Raji (cell line): ENCODE measurements around the gene UBASH3B.

ENCODE experiments used
- POLR2A ChIP-seq: IDR thresholded peaks from 2 replicates; pipeline ENCODE4 v1.6.1; 2011; ENCODE audit warnings: low read depth, low read length, control low read depth; ENCODE audit not compliant: insufficient read depth

The UBASH3B gene

GRCh38 chr11:122813176-122813893 lies 157.8 kb downstream of the UBASH3B start:
- no peak for TF ChIP-seq POLR2A

- no peak for TF ChIP-seq POLR2A
Measured at GRCh38 chr11:122813894-122814270, 158.4 kb downstream of the UBASH3B start.

DNA sequence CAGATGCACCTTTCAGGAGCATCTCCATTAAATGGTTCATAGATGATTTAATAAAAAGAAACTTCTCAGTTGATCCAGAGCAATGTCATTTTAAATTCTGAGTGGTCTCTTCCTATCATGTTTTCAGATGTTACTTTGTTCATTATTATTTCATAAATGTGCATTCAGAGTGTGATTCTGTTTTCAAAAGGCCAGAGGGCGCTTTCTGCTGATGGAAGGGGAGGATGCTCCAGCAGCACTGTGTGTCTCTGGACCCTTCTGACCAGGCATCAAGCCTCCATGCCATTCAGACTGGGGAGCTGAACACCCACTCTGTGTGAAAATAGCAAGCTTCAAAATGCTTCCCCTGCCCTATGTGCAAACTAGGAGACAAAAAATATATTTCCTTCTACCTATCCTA lies 158.9 kb downstream of the UBASH3B start:
- TF ChIP-seq POLR2A, result no peak

DNA sequence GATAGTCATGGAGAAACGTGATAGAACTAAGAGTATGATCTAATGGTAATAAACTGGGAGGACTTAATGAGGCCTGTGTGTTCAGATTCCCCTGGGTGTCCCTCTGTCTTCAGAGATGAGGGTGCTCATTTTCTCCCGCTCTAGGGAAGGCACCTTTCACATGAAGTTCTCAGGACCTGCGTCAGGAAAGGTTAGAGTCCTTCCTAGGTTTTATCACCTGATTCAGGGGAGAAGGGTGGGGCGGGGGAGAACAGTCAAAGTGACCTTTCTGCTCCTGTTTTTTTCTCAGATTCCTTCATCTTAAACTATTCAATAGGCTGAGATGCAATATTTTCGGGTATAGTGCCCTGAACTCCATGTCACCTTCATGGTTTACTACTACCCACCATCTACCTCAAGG lies 160.4 kb downstream of the UBASH3B start:
- no peak for TF ChIP-seq POLR2A

GRCh38 chr11:122816761-122817520 lies 161.4 kb downstream of the UBASH3B start:
- no peak for TF ChIP-seq POLR2A

GRCh38 chr11:122820158-122820557 lies 164.6 kb downstream of the UBASH3B start:
- no peak for TF ChIP-seq POLR2A

DNA sequence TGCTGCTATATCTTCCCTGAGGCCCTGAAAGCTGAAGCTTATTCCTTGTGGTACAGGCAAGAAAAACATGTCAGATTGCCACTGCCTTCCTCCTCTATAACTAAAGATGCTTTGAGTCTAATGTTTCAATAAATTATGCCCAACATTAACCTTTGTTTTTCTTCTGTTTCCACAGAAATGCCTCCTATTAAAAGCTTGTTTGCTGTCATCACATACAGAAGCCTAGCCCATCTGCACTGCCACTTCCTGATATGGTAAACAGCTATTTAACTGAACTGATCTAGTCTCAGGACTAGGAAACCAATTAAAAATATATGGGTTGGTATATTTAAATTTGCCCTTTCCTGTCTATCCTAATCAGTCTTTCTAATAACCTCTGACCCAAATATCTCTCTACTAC lies 165.6 kb downstream of the UBASH3B start:
- TF ChIP-seq POLR2A, result no peak

DNA sequence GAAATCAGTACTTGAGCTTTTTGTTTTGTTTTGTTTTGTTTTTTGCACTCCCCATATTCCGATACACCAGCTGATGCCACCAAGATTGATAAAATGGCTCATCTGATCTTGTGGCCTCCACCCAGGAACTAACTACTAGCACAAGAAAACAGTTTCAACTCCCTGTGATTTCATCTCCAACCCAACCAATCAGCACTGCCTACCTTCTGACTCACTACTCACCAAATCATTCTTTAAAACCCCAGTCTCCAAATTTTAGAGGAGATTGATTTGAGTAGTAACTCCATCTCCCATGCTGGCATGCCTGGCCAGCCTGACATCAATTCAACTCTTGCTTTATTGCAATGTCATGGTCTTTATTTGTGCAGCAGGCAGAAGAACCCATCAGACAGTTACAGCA lies 166.7 kb downstream of the UBASH3B start:
- TF ChIP-seq POLR2A, result no peak

DNA sequence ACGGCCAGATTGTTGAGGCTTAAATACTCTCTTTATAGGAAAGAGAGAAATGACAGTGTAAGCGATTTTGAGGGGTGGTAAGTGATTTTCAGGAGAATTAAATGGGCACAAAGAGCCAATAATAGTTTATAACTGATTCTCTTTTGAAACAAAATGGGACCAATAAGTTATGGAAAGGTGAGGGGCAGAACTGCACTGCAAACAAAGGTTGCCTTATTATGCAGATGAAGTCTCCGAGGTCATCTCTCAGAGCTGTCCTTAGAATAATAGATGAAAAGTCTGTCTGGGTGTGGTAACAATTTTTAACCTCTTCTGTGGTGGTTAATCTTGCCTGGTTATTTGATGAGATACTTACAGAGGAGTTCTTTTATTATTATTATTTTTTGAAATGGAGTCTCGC lies 168.0 kb downstream of the UBASH3B start:
- TF ChIP-seq POLR2A, result no peak

GRCh38 chr11:122832721-122833470 lies 177.4 kb downstream of the UBASH3B start:
- no peak for TF ChIP-seq POLR2A

- no peak for TF ChIP-seq POLR2A
Measured at GRCh38 chr11:122833846-122834464, 178.4 kb downstream of the UBASH3B start.

DNA sequence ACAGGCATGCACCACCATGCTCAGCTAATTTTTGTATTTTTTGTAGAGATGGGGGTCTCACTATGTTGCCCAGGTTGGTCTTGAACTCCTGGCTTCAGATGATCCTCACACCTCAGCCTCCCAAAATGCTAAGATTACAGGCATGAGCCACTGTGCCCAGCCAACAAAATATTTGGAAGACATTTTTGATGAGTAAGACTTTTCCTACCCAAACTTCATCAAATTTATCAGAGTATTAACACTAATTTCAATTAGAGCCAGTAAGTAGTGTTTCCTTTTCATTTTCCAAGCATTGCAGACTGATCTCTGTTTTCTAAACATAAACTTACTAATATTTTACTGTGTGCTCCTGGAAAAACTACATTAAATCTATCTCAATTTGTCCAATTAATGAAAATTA lies 181.4 kb downstream of the UBASH3B start:
- TF ChIP-seq POLR2A, result no peak

- no peak for TF ChIP-seq POLR2A
Measured at GRCh38 chr11:122837528-122838346, 182.2 kb downstream of the UBASH3B start.

- no peak for TF ChIP-seq POLR2A
Measured at GRCh38 chr11:122843281-122844141, 188.0 kb downstream of the UBASH3B start.
